HepG2 (cell line): Measurements from ENCODE around the gene ZNF431. TPM values are rescaled to one million over a fixed set of nuclear protein-coding genes. Genes with fewer than 3 reads are reported as not detected.

Experiments
- ATAC-seq: fragments of 200-7000 bp; cut with Tn5 transposase; 3 replicates; pipeline ENCODE4 v1.9.1; 2020; ENCODE audit warnings: mild to moderate bottlenecking, moderate library complexity
- BruUV-seq: library from RNA; stranded (reverse); fragments of 400-500 nt; replicated peaks from 2 replicates; lab custom pipeline; 2021; lab: Mats Ljungman, UMichigan
- CTCF ChIA-PET: fragments of 300-600 bp; formaldehyde crosslinking; extraction: SDS; loops from one replicate; lab custom pipeline; 2021; ENCODE audit warnings: low total read pairs, inconsistent platforms, low intra/inter-chr PET ratio; lab: Yijun Ruan, JAX
- POLR2A ChIA-PET: fragments of 350-600 bp; sonication (Branson Sonifier 250); formaldehyde crosslinking; loops from one replicate; lab custom pipeline; 2020; ENCODE audit warnings: antibody characterized with exemption, inconsistent platforms; lab: Yijun Ruan, JAX
- DNase-seq: peaks from one replicate; pipeline ENCODE4 v3.0.0-alpha.2; 2015; ENCODE audit warnings: low spot score
- FAIRE-seq: peaks from 3 replicates; lab custom pipeline; 2011; peaks lifted over from hg19 to GRCh38; lab: Jason Lieb, UNC
- H2AFZ ChIP-seq: one replicate; pipeline ENCODE4 v1.6.1; 2011; ENCODE audit warnings: low read length, inconsistent platforms
- H3K27ac ChIP-seq: fragments of 300-600 bp; 3 replicates; pipeline ENCODE4 v1.8.0; 2011; ENCODE audit warnings: mixed run types, mild to moderate bottlenecking, mixed read lengths, low read length, inconsistent platforms; ENCODE audit not compliant: insufficient read depth; ENCODE audit errors: extremely low read length
- H3K27me3 ChIP-seq, 2 experiments: fragments of 200-600 bp in 1 of 2; 2 replicates in 1 of 2; 3 replicates in 1 of 2; pipeline versions ENCODE4 v1.6.0 to v1.8.0; 2011; ENCODE audit warnings: low read length in 2 of 2, mild to moderate bottlenecking in 2 of 2, moderate library complexity in 2 of 2, inconsistent platforms in 1 of 2; ENCODE audit not compliant: insufficient read depth in 2 of 2, control insufficient read depth in 1 of 2
- H3K36me3 ChIP-seq, 2 experiments: fragments of 200-600 bp in 1 of 2; replicated peaks in 1 of 2; 2 replicates in 1 of 2; 3 replicates in 1 of 2; pipeline versions ENCODE4 v1.5.1 to v1.8.0; 2011; ENCODE audit warnings: low read length in 2 of 2, inconsistent platforms in 1 of 2; ENCODE audit not compliant: insufficient read depth in 2 of 2, control insufficient read depth in 1 of 2
- H3K4me1 ChIP-seq: 2 replicates; pipeline ENCODE4 v1.5.1; 2012; ENCODE audit warnings: low read length, inconsistent platforms; ENCODE audit not compliant: insufficient read depth
- H3K4me2 ChIP-seq: 2 replicates; pipeline ENCODE4 v1.6.0; 2011; ENCODE audit warnings: low read depth, low read length, inconsistent platforms
- H3K4me3 ChIP-seq, 3 experiments: fragments of 200-600 bp in 1 of 3; sonication (generic), shearing (Covaris generic) in 1 of 3; replicated peaks in 1 of 3; 2 replicates each; pipeline ENCODE4 v1.5.1; 2011 to 2016; ENCODE audit warnings: low read length in 3 of 3, inconsistent platforms in 2 of 3, low read depth in 2 of 3, mild to moderate bottlenecking in 2 of 3, control low read depth in 1 of 3, mixed read lengths in 1 of 3; ENCODE audit not compliant: insufficient read depth in 1 of 3
- H3K79me2 ChIP-seq: one replicate; pipeline ENCODE4 v1.6.1; 2011; ENCODE audit warnings: low read length, inconsistent platforms; ENCODE audit not compliant: insufficient read depth
- H3K9ac ChIP-seq: 2 replicates; pipeline ENCODE4 v1.6.0; 2011; ENCODE audit warnings: mild to moderate bottlenecking, low read depth, low read length, inconsistent platforms; ENCODE audit not compliant: insufficient read depth
- H3K9me3 ChIP-seq: 2 replicates; pipeline ENCODE4 v1.5.1; 2012; ENCODE audit warnings: mild to moderate bottlenecking, low read length
- H4K20me1 ChIP-seq: 2 replicates; pipeline ENCODE4 v1.6.0; 2011; ENCODE audit warnings: inconsistent platforms, mild to moderate bottlenecking, low read length, moderate library complexity; ENCODE audit not compliant: insufficient read depth
- ELF4 ChIP-seq: sonication (generic); formaldehyde crosslinking; IDR thresholded peaks from 2 replicates; pipeline ENCODE4 v1.5.0; 2020; ENCODE audit warnings: missing genetic modification reagents, mild to moderate bottlenecking, moderate library complexity, borderline replicate concordance
- FUBP1 ChIP-seq: sonication (generic); formaldehyde crosslinking; IDR thresholded peaks from 2 replicates; pipeline ENCODE4 v1.5.1; 2020; ENCODE audit warnings: missing genetic modification reagents, mild to moderate bottlenecking, borderline replicate concordance
- KDM5B ChIP-seq: sonication (generic); formaldehyde crosslinking; IDR thresholded peaks from 2 replicates; pipeline ENCODE4 v1.4.0; 2020; ENCODE audit warnings: missing genetic modification reagents, mild to moderate bottlenecking, borderline replicate concordance
- MAFG ChIP-seq: sonication (generic); formaldehyde crosslinking; IDR thresholded peaks from 2 replicates; pipeline ENCODE4 v1.5.1; 2020; ENCODE audit warnings: mild to moderate bottlenecking, missing genetic modification reagents
- MBD4 ChIP-seq: IDR thresholded peaks from 2 replicates; pipeline ENCODE4 v1.6.1; 2012; ENCODE audit warnings: low read length, inconsistent platforms, borderline replicate concordance
- MXD3 ChIP-seq: IDR thresholded peaks from 2 replicates; pipeline ENCODE4 v1.6.1; 2016; ENCODE audit warnings: mild to moderate bottlenecking, missing biosample characterization, missing genetic modification reagents
- NRL ChIP-seq: sonication (generic); formaldehyde crosslinking; IDR thresholded peaks from 2 replicates; pipeline ENCODE4 v1.5.0; 2020; ENCODE audit warnings: missing genetic modification reagents, mild to moderate bottlenecking, moderate library complexity, borderline replicate concordance
- PHF21A ChIP-seq: sonication (generic); formaldehyde crosslinking; IDR thresholded peaks from 2 replicates; pipeline ENCODE4 v1.5.0; 2020; ENCODE audit warnings: mild to moderate bottlenecking, missing genetic modification reagents
- REST ChIP-seq, 2 experiments: IDR thresholded peaks; 2 replicates each; pipeline ENCODE4 v1.6.1; 2011 to 2012; ENCODE audit warnings: low read length in 2 of 2, borderline replicate concordance in 1 of 2, low read depth in 1 of 2, mild to moderate bottlenecking in 1 of 2, moderate library complexity in 1 of 2
- SKI ChIP-seq: fragments of 450-650 bp; IDR thresholded peaks from one replicate; pipeline ENCODE4 v1.6.1; 2018; ENCODE audit warnings: mild to moderate bottlenecking; ENCODE audit not compliant: partially characterized antibody
- SNAPC5 ChIP-seq: sonication (generic); formaldehyde crosslinking; IDR thresholded peaks from 2 replicates; pipeline ENCODE4 v1.8.1; 2023; ENCODE audit warnings: mild to moderate bottlenecking, missing genetic modification reagents, borderline replicate concordance
- TCF7 ChIP-seq: sonication (generic); IDR thresholded peaks from 2 replicates; pipeline ENCODE4 v1.6.1; 2016; ENCODE audit warnings: antibody characterized with exemption, low read depth
- TRIM22 ChIP-seq: fragments of 450-650 bp; IDR thresholded peaks from 2 replicates; pipeline ENCODE4 v1.6.1; 2017
- ZFP37 ChIP-seq: sonication (generic); formaldehyde crosslinking; IDR thresholded peaks from 2 replicates; pipeline ENCODE4 v1.4.0; 2020; ENCODE audit warnings: missing genetic modification reagents, borderline replicate concordance
- ZNF30 ChIP-seq: sonication (generic); formaldehyde crosslinking; IDR thresholded peaks from 2 replicates; pipeline ENCODE4 v1.5.0; 2020; ENCODE audit warnings: mild to moderate bottlenecking, missing genetic modification reagents
- ZNF777 ChIP-seq: sonication (generic); formaldehyde crosslinking; IDR thresholded peaks from 2 replicates; pipeline ENCODE4 v1.4.0; 2020; ENCODE audit warnings: missing genetic modification reagents
- ZSCAN5A ChIP-seq: sonication (generic); formaldehyde crosslinking; IDR thresholded peaks from 2 replicates; pipeline ENCODE4 v1.8.0; 2022; ENCODE audit warnings: mild to moderate bottlenecking, missing genetic modification reagents, borderline replicate concordance
- in situ Hi-C: cut with HindIII; loops from 2 replicates; pipeline ENCODE4 v1.10.0; 2017; ENCODE audit warnings: low pct_unique_long_range_greater_than_20kb; ENCODE audit not compliant: extremely low pct_ligation_motif_present
- intact Hi-C: fragments of 100-400 bp; cut with micrococcal nuclease; formaldehyde crosslinking; loops from one replicate; pipeline ENCODE4 v1.10.0; 2022; ENCODE audit not compliant: unreplicated experiment
- polyA plus RNA-seq, 8 experiments: library from polyadenylated mRNA; depleted of rRNA in 3 of 8; stranded (reverse) in 7 of 8; unstranded in 1 of 8; fragments of >200 nt; fragmentation: Illumina TruSeq in 4 of 8; extraction: Trizol in 4 of 8; gene quantifications; 2 replicates each; pipeline versions ENCODE4 v1.2.1 to v1.2.3, GENCODE V29; 2011 to 2016; ENCODE audit warnings: low read depth in 4 of 8, missing spikeins in 1 of 8, mixed read lengths in 1 of 8; ENCODE audit not compliant: insufficient read depth in 1 of 8
- total RNA-seq, 5 experiments: library from RNA; depleted of rRNA; stranded (reverse); fragments of >200 nt; fragmentation: Illumina TruSeq; extraction: Trizol; gene quantifications; 2 replicates each; pipeline ENCODE4 v1.2.3, GENCODE V29; 2016; ENCODE audit warnings: low read depth in 1 of 5

ZNF431 gene
- total and polyA plus RNA-seq, 2 of the 13 experiments (the other 11 are each of a cell fraction or from before 2014, with no cell fraction given) = 4.4 to 11.8 TPM

GRCh38 chr19:21109116-21109515 is 32.7 kb upstream of the ZNF431 start:
- ChIA-PET POLR2A (no interaction called here), CTCF (no interaction called here)
- no TSS peak for BruUV-seq
- intact Hi-C loops = no loop called here
- no peak for ATAC-seq
- no peak overlapping the region for H3K9ac ChIP-seq
- H3K4me1 ChIP-seq = no peaks in the 10 kb centered on the region
- H3K36me3 ChIP-seq = peaks cover 0 to under 1% of the 10 kb centered on the region in 2 experiments; a peak in 3 of 5 replicates
- H3K4me2 ChIP-seq = no peak overlapping the region
- H3K4me3 ChIP-seq = no peak overlapping the region
- no peak for DNase-seq
- no peaks in the 10 kb centered on the region; a peak in 1 of 5 replicates for H3K27me3 ChIP-seq
- no peaks in the 10 kb centered on the region for H3K79me2 ChIP-seq
- in situ Hi-C loops = no loop called here
- no peak overlapping the region for H3K27ac ChIP-seq
- no peaks in the 10 kb centered on the region for H3K9me3 ChIP-seq
- H2AFZ ChIP-seq = no peak overlapping the region
- no peaks in the 10 kb centered on the region for H4K20me1 ChIP-seq
- FAIRE-seq = no peak
- TF ChIP-seq ZNF777 (CRISPR knock-in tag) (no peak), ELF4 (no peak), PHF21A (no peak), SNAPC5 (CRISPR knock-in tag) (no peak), MAFG (no peak), TCF7 (no peak), ZFP37 (CRISPR knock-in tag) (no peak), MXD3 (CRISPR knock-in tag) (no peak), MBD4 (no peak), TRIM22 (no peak), KDM5B (no peak), ZSCAN5A (CRISPR knock-in tag) (no peak), ZNF30 (no peak), NRL (CRISPR knock-in tag) (no peak), FUBP1 (CRISPR knock-in tag) (no peak), SKI (no peak), REST (IDR thresholded peaks at IDR 0.05; ENCODE audit: borderline replicate concordance in 1 of 2, low read depth in 1 of 2, low read length in 2 of 2) (no peak)
